HepG2 (cell line): ENCODE data around the gene CPHXL2. TPM values are rescaled to one million over a fixed set of nuclear protein-coding genes. Genes with fewer than 3 reads are reported as not detected.
A peak's percentile ranks its signal among the peaks of the same experiment; 100 is the strongest.

Source experiments
- ASH2L ChIP-seq: fragments of 300-600, 200-600 bp; sonication (generic); IDR thresholded peaks from 2 replicates; pipeline ENCODE4 v1.7.0; 2017; ENCODE audit warnings: low read depth, mild to moderate bottlenecking, moderate library complexity, mixed read lengths, low read length; ENCODE audit not compliant: insufficient read length
- FOXK2 ChIP-seq: fragments of 450-650 bp; IDR thresholded peaks from 2 replicates; pipeline ENCODE4 v1.6.1; 2016
- GATAD2A ChIP-seq: IDR thresholded peaks from 2 replicates; pipeline ENCODE4 v1.6.1; 2016
- HDAC2 ChIP-seq: sonication (generic); formaldehyde crosslinking; IDR thresholded peaks from 2 replicates; pipeline ENCODE4 v1.4.0; 2020; ENCODE audit warnings: missing genetic modification reagents
- HNF4G ChIP-seq, 2 experiments: sonication (generic) in 1 of 2; formaldehyde crosslinking in 1 of 2; IDR thresholded peaks; 2 replicates each; pipeline versions ENCODE4 v1.4.0 to v1.6.1; 2011 to 2020; ENCODE audit warnings: borderline replicate concordance in 2 of 2, low read depth in 2 of 2, mild to moderate bottlenecking in 2 of 2, low read length in 1 of 2, missing genetic modification reagents in 1 of 2, moderate library complexity in 1 of 2
- IRX3 ChIP-seq: sonication (generic); formaldehyde crosslinking; IDR thresholded peaks from 2 replicates; pipeline ENCODE4 v1.8.1; 2023; ENCODE audit warnings: mild to moderate bottlenecking, low read depth, missing genetic modification reagents, borderline replicate concordance
- KDM2A ChIP-seq: sonication (generic); formaldehyde crosslinking; IDR thresholded peaks from 2 replicates; pipeline ENCODE4 v1.4.0; 2020; ENCODE audit warnings: low read depth, missing genetic modification reagents, borderline replicate concordance
- MAZ ChIP-seq, 2 experiments: sonication (generic) in 1 of 2; formaldehyde crosslinking in 1 of 2; IDR thresholded peaks; 2 replicates each; pipeline versions ENCODE4 v1.5.0 to v1.6.1; 2012 to 2020; ENCODE audit warnings: low read depth in 2 of 2, mild to moderate bottlenecking in 2 of 2, borderline replicate concordance in 1 of 2, improper control_type of control experiment in 1 of 2, low read length in 1 of 2, missing genetic modification reagents in 1 of 2, moderate library complexity in 1 of 2
- NFYC ChIP-seq: IDR thresholded peaks from 2 replicates; pipeline ENCODE4 v1.6.1; 2016; ENCODE audit warnings: missing genetic modification reagents, missing compliant biosample characterization
- PRMT3 ChIP-seq: sonication (generic); formaldehyde crosslinking; IDR thresholded peaks from 2 replicates; pipeline ENCODE4 v1.8.1; 2022; ENCODE audit warnings: low read depth, mild to moderate bottlenecking, moderate library complexity, missing genetic modification reagents, borderline replicate concordance
- RBM39 ChIP-seq: fragments of 200-400 bp; formaldehyde crosslinking; IDR thresholded peaks from one replicate; pipeline ENCODE4 v1.6.1; 2018; ENCODE audit warnings: antibody characterized with exemption, mild to moderate bottlenecking, low read depth, low read length; ENCODE audit not compliant: poor library complexity, severe bottlenecking
- SOX6 ChIP-seq, 2 experiments: fragments of 450-650 bp in 1 of 2; sonication (generic) in 1 of 2; formaldehyde crosslinking in 1 of 2; IDR thresholded peaks; 2 replicates each; pipeline versions ENCODE4 v1.4.0 to v1.6.1; 2017 to 2020; ENCODE audit warnings: antibody characterized with exemption in 1 of 2, mild to moderate bottlenecking in 1 of 2, missing genetic modification reagents in 1 of 2
- THAP7 ChIP-seq: sonication (generic); formaldehyde crosslinking; IDR thresholded peaks from 2 replicates; pipeline ENCODE4 v1.8.1; 2023; ENCODE audit warnings: mild to moderate bottlenecking, missing genetic modification reagents
- UBTF ChIP-seq: sonication (generic); formaldehyde crosslinking; IDR thresholded peaks from 2 replicates; pipeline ENCODE4 v1.4.0; 2020; ENCODE audit warnings: mild to moderate bottlenecking, missing genetic modification reagents
- XRCC5 ChIP-seq: fragments of 200-400 bp; formaldehyde crosslinking; optimal IDR thresholded peaks from 2 replicates; pipeline ENCODE3; 2017; ENCODE audit warnings: mild to moderate bottlenecking, low read length
- YEATS2 ChIP-seq: sonication (generic); formaldehyde crosslinking; IDR thresholded peaks from 2 replicates; pipeline ENCODE4 v1.4.0; 2020; ENCODE audit warnings: missing genetic modification reagents, borderline replicate concordance
- YY1 ChIP-seq: IDR thresholded peaks from 2 replicates; pipeline ENCODE4 v1.6.1; 2011; ENCODE audit warnings: low read length, low read depth, moderate library complexity, mild to moderate bottlenecking; ENCODE audit not compliant: insufficient read depth, insufficient replicate concordance
- ZNF121 ChIP-seq: sonication (generic); formaldehyde crosslinking; IDR thresholded peaks from 2 replicates; pipeline ENCODE4 v1.5.0; 2020; ENCODE audit warnings: mild to moderate bottlenecking, missing genetic modification reagents
- ZNF224 ChIP-seq: sonication (generic); formaldehyde crosslinking; IDR thresholded peaks from 2 replicates; pipeline ENCODE4 v1.5.0; 2020; ENCODE audit warnings: mild to moderate bottlenecking, missing genetic modification reagents
- ZNF557 ChIP-seq: sonication (generic); formaldehyde crosslinking; IDR thresholded peaks from 2 replicates; pipeline ENCODE4 v1.4.0; 2020; ENCODE audit warnings: missing genetic modification reagents
- ZNF768 ChIP-seq: sonication (generic); formaldehyde crosslinking; IDR thresholded peaks from 2 replicates; pipeline ENCODE4 v1.4.0; 2020; ENCODE audit warnings: missing genetic modification reagents
- ZNF770 ChIP-seq: sonication (generic); formaldehyde crosslinking; IDR thresholded peaks from 2 replicates; pipeline ENCODE4 v1.5.0; 2020; ENCODE audit warnings: mild to moderate bottlenecking, missing genetic modification reagents
- polyA plus RNA-seq, 8 experiments: library from polyadenylated mRNA; depleted of rRNA in 3 of 8; stranded (reverse) in 7 of 8; unstranded in 1 of 8; fragments of >200 nt; fragmentation: Illumina TruSeq in 4 of 8; extraction: Trizol in 4 of 8; gene quantifications; 2 replicates each; pipeline versions ENCODE4 v1.2.1 to v1.2.3, GENCODE V29; 2011 to 2016; ENCODE audit warnings: low read depth in 4 of 8, missing spikeins in 1 of 8, mixed read lengths in 1 of 8; ENCODE audit not compliant: insufficient read depth in 1 of 8
- total RNA-seq, 5 experiments: library from RNA; depleted of rRNA; stranded (reverse); fragments of >200 nt; fragmentation: Illumina TruSeq; extraction: Trizol; gene quantifications; 2 replicates each; pipeline ENCODE4 v1.2.3, GENCODE V29; 2016; ENCODE audit warnings: low read depth in 1 of 5

CPHXL2 gene
- total and polyA plus RNA-seq, 2 of the 13 experiments (the other 11 are each of a cell fraction or from before 2014, with no cell fraction given), result not detected

- TF ChIP-seq HNF4G (IDR thresholded peaks at IDR 0.05; ENCODE audit: borderline replicate concordance, low read depth, low read length) (no peak), HNF4G (CRISPR knock-in tag; IDR thresholded peaks at IDR 0.05; ENCODE audit: borderline replicate concordance, low read depth) (0 out of 2 replicates have a peak, but pooled peaks have one; percentile 10), KDM2A (CRISPR knock-in tag) (peak; percentile 32; the same call in 1 of the 2 replicates), PRMT3 (CRISPR knock-in tag) (no peak), NFYC (CRISPR knock-in tag) (no peak), IRX3 (CRISPR knock-in tag) (0 out of 2 replicates have a peak, but pooled peaks have one; percentile 58), MAZ (IDR thresholded peaks at IDR 0.05; ENCODE audit: borderline replicate concordance, low read depth, low read length) (peak; percentile 25; the same call in 1 of the 2 replicates), MAZ (CRISPR knock-in tag; IDR thresholded peaks at IDR 0.05; ENCODE audit: low read depth) (0 out of 2 replicates have a peak, but pooled peaks have one; percentile 14), YY1 (peak; percentile 94), ZNF121 (CRISPR knock-in tag) (peak; percentile 4; the same call in 1 of the 2 replicates), XRCC5 (no peak), GATAD2A (CRISPR knock-in tag) (peak; percentile 54), ZNF770 (CRISPR knock-in tag) (peak; percentile 35), ZNF768 (CRISPR knock-in tag) (0 out of 2 replicates have a peak, but pooled peaks have one; percentile 15), ASH2L (peak; percentile 15), THAP7 (CRISPR knock-in tag) (peak; percentile 44; the same call in 1 of the 2 replicates), YEATS2 (CRISPR knock-in tag) (peak; percentile 83; the same call in 1 of the 2 replicates), UBTF (CRISPR knock-in tag) (peak; percentile 85; the same call in 1 of the 2 replicates), FOXK2 (peak; percentile 98), ZNF557 (CRISPR knock-in tag) (0 out of 2 replicates have a peak, but pooled peaks have one; percentile 16), RBM39 (peak; percentile 53), SOX6 (IDR thresholded peaks at IDR 0.05) (no peak), SOX6 (CRISPR knock-in tag; IDR thresholded peaks at IDR 0.05) (peak; percentile 46; the same call in 1 of the 2 replicates), HDAC2 (CRISPR knock-in tag) (no peak), ZNF224 (peak; percentile 70)
Observed at GRCh38 chr16:75648265-75649076, 28.3 kb downstream of the CPHXL2 start (continued).
